Ishikawa (cell line): ENCODE results near the gene TTPAL.

Source experiments
- EP300 ChIP-seq: IDR thresholded peaks from 2 replicates; pipeline ENCODE4 v1.6.1; 2012; ENCODE audit warnings: borderline replicate concordance
- FOXM1 ChIP-seq: IDR thresholded peaks from 2 replicates; pipeline ENCODE4 v1.6.1; 2012; ENCODE audit warnings: low read depth, borderline replicate concordance
- NFIC ChIP-seq: IDR thresholded peaks from 2 replicates; pipeline ENCODE4 v1.6.1; 2012
- RAD21 ChIP-seq: IDR thresholded peaks from 2 replicates; pipeline ENCODE4 v1.6.1; 2012; ENCODE audit warnings: low read depth
- TAF1 ChIP-seq: IDR thresholded peaks from 2 replicates; pipeline ENCODE4 v1.6.1; 2012; ENCODE audit warnings: low read depth, mild to moderate bottlenecking
- YY1 ChIP-seq: IDR thresholded peaks from 2 replicates; pipeline ENCODE4 v1.6.1; 2012; ENCODE audit warnings: low read depth
- TF ChIP-seq, protein P1 (sequence below): IDR thresholded peaks from 2 replicates; pipeline ENCODE4 v1.6.1; 2012; ENCODE audit warnings: low read depth, mild to moderate bottlenecking
- TF ChIP-seq, protein P2 (sequence below): IDR thresholded peaks from 2 replicates; pipeline ENCODE4 v1.6.1; 2012

DNA sequence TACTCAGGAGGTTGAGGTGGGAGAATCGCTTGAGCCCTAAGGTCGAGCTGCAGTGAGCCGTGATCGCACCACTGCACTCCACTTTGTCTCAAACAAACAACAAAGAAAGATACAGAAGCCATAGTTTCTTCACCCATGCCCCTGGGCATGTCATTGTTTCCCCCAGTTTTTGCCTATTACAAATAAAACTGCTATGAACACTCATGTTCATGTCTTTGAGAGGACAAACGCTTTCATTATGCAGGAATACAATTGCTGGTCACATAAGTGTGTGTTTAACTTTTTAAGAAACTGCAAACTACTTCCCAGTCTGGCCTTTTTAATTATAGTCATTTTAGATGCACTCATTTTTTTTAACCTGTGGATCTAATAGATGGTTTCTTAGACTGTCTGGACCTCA, 12.2 kb upstream of the TTPAL start:
- TF ChIP-seq NFIC: no peak
- TF ChIP-seq, protein P1, sequence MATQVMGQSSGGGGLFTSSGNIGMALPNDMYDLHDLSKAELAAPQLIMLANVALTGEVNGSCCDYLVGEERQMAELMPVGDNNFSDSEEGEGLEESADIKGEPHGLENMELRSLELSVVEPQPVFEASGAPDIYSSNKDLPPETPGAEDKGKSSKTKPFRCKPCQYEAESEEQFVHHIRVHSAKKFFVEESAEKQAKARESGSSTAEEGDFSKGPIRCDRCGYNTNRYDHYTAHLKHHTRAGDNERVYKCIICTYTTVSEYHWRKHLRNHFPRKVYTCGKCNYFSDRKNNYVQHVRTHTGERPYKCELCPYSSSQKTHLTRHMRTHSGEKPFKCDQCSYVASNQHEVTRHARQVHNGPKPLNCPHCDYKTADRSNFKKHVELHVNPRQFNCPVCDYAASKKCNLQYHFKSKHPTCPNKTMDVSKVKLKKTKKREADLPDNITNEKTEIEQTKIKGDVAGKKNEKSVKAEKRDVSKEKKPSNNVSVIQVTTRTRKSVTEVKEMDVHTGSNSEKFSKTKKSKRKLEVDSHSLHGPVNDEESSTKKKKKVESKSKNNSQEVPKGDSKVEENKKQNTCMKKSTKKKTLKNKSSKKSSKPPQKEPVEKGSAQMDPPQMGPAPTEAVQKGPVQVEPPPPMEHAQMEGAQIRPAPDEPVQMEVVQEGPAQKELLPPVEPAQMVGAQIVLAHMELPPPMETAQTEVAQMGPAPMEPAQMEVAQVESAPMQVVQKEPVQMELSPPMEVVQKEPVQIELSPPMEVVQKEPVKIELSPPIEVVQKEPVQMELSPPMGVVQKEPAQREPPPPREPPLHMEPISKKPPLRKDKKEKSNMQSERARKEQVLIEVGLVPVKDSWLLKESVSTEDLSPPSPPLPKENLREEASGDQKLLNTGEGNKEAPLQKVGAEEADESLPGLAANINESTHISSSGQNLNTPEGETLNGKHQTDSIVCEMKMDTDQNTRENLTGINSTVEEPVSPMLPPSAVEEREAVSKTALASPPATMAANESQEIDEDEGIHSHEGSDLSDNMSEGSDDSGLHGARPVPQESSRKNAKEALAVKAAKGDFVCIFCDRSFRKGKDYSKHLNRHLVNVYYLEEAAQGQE: no peak
- TF ChIP-seq EP300: no peak
- TF ChIP-seq FOXM1: no peak
- TF ChIP-seq YY1: no peak
- TF ChIP-seq RAD21: no peak
- TF ChIP-seq TAF1: no peak
- TF ChIP-seq, protein P2, sequence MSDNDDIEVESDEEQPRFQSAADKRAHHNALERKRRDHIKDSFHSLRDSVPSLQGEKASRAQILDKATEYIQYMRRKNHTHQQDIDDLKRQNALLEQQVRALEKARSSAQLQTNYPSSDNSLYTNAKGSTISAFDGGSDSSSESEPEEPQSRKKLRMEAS: no peak
